Type B pancreatic cell (in vitro differentiated cells): ENCODE data around the gene RIC1. TPM values are rescaled to one million over a fixed set of nuclear protein-coding genes. Genes with fewer than 3 reads are reported as not detected.

ENCODE experiments used
- DNase-seq: peaks from one replicate; pipeline ENCODE4 v3.0.0; 2021; ENCODE audit warnings: mixed read lengths; ENCODE audit not compliant: unreplicated experiment; ENCODE audit errors: extremely low spot score
- H3K27ac Mint-ChIP-seq: 2 replicates; pipeline ENCODE4 v1.8.0; 2021; ENCODE audit warnings: mild to moderate bottlenecking, mixed read lengths
- H3K27me3 Mint-ChIP-seq: 2 replicates; pipeline ENCODE4 v1.8.0; 2021; ENCODE audit warnings: mixed read lengths
- H3K36me3 Mint-ChIP-seq: 2 replicates; pipeline ENCODE4 v1.8.0; 2021; ENCODE audit warnings: mixed read lengths
- H3K4me1 Mint-ChIP-seq: one replicate; pipeline ENCODE4 v1.8.0; 2021; ENCODE audit warnings: mixed read lengths; ENCODE audit not compliant: unreplicated experiment
- H3K4me3 Mint-ChIP-seq: 2 replicates; pipeline ENCODE4 v1.8.0; 2021; ENCODE audit warnings: mild to moderate bottlenecking, mixed read lengths
- H3K9me3 Mint-ChIP-seq: 2 replicates; pipeline ENCODE4 v1.8.0; 2021; ENCODE audit warnings: mixed read lengths
- total RNA-seq: library from RNA; stranded (reverse); gene quantifications from 2 replicates; pipeline ENCODE4 v1.2.1, GENCODE V29; 2021; ENCODE audit warnings: low replicate concordance
- TF ChIP-seq, protein P1 (sequence below): fragments of 200-600 bp; sonication (generic); conservative IDR thresholded peaks from 2 replicates; pipeline ENCODE4 v1.5.0; 2021; ENCODE audit warnings: antibody characterized with exemption, mild to moderate bottlenecking

The RIC1 gene
- total RNA-seq, 1 donor from 2014 or later: 26.6 TPM

GRCh38 chr9:5813824-5814223, 184.9 kb downstream of the RIC1 start:
- Mint-ChIP-seq H3K4me1 (peaks cover 4% of the 10 kb centered on the region), H3K36me3 (peaks cover 37% of the 10 kb centered on the region), H3K27ac (no peak overlapping the region), H3K4me3 (no peak overlapping the region), H3K9me3 (peaks cover 5% of the 10 kb centered on the region), H3K27me3 (no peaks in the 10 kb centered on the region)
- no peak for DNase-seq
- TF ChIP-seq, protein P1, sequence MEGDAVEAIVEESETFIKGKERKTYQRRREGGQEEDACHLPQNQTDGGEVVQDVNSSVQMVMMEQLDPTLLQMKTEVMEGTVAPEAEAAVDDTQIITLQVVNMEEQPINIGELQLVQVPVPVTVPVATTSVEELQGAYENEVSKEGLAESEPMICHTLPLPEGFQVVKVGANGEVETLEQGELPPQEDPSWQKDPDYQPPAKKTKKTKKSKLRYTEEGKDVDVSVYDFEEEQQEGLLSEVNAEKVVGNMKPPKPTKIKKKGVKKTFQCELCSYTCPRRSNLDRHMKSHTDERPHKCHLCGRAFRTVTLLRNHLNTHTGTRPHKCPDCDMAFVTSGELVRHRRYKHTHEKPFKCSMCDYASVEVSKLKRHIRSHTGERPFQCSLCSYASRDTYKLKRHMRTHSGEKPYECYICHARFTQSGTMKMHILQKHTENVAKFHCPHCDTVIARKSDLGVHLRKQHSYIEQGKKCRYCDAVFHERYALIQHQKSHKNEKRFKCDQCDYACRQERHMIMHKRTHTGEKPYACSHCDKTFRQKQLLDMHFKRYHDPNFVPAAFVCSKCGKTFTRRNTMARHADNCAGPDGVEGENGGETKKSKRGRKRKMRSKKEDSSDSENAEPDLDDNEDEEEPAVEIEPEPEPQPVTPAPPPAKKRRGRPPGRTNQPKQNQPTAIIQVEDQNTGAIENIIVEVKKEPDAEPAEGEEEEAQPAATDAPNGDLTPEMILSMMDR: no peak

DNA sequence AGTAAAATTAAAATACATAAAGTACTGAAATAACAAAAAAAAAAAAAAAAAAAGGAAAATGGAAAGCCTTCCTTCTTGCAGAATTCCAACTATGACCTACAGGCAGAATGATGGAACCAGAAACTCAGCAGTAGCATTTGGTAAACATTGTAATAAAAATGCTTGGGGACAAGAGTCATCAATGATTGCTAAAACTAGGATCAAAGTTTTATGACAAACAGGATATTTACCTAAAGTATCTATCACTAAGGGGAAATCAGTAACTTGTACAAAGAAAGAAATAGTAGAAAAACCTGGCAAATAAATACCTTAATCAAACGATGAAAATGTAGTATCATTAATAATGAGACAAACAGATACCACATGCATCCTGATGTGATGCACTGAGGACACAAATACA, 186.6 kb downstream of the RIC1 start:
- Mint-ChIP-seq H3K9me3 (peaks cover 5% of the 10 kb centered on the region), H3K4me1 (peaks cover 4% of the 10 kb centered on the region), H3K4me3 (no peak overlapping the region), H3K36me3 (peaks cover 35% of the 10 kb centered on the region), H3K27ac (peak overlapping the region; percentile 9), H3K27me3 (no peaks in the 10 kb centered on the region)
- no peak for DNase-seq
- TF ChIP-seq, protein P1: no peak

DNA sequence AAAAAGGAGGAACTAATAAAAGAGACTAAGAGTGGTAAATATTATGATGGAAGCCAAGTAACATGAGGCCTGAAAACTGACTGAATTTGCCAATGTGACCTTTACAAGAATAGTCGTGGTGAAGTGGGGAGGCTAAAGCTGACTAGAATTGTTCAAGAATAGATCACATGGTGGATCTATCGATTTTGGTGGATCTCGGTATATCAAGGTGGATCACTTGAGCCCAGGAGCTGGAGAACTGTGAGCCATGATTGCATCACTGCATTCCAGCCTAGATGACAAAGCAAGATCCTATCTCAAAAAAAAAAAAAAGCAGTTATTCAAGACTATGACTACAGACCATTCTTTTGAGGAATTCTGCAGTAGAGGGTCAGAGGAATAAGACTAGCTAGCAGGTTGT, 189.0 kb downstream of the RIC1 start:
- Mint-ChIP-seq H3K27me3 (no peaks in the 10 kb centered on the region), H3K36me3 (peaks cover 22% of the 10 kb centered on the region), H3K27ac (peak overlapping the region; percentile 67), H3K4me3 (peak overlapping the region; percentile 39), H3K4me1 (peaks cover 4% of the 10 kb centered on the region), H3K9me3 (peaks cover 5% of the 10 kb centered on the region)
- no peak for DNase-seq
- TF ChIP-seq, protein P1: no peak

- no peaks in the 10 kb centered on the region for H3K27me3 Mint-ChIP-seq
- no peak for DNase-seq
- peaks cover 4% of the 10 kb centered on the region for H3K4me1 Mint-ChIP-seq
- H3K27ac Mint-ChIP-seq: peak overlapping the region; percentile 67
- peaks cover 22% of the 10 kb centered on the region for H3K36me3 Mint-ChIP-seq
- TF ChIP-seq, protein P1: no peak
- H3K9me3 Mint-ChIP-seq: peaks cover 5% of the 10 kb centered on the region
- H3K4me3 Mint-ChIP-seq: no peak overlapping the region
Measured at GRCh38 chr9:5818424-5819142, 189.7 kb downstream of the RIC1 start.

DNA sequence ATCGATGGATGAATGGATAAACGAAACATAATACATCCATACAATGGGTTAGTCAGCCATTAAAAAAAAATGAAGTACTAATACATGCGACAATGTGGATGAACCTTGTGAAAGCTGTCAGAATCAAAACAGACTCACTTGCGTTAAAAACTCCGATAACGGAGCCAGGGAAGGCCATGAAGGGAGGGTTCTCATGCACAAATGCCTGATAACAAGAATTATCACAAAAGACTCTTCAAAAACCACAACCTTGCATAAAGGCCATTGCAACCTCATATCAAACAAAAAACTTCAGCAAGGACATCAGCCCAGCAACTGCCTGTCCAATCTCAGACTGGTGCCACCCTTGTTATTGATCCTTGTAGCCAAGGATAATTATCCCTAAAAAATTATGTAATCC, 190.3 kb downstream of the RIC1 start:
- Mint-ChIP-seq H3K4me1 (peaks cover 4% of the 10 kb centered on the region), H3K27me3 (no peaks in the 10 kb centered on the region), H3K9me3 (peaks cover 5% of the 10 kb centered on the region), H3K4me3 (no peak overlapping the region), H3K36me3 (peaks cover 19% of the 10 kb centered on the region), H3K27ac (no peak overlapping the region)
- TF ChIP-seq, protein P1: no peak
- DNase-seq: no peak
